GM18858 (cell line): ENCODE data around the gene IL37.
"Not testable (repeated sequence)": the region's sequence is repeated elsewhere in the genome, so short reads cannot be mapped to it uniquely, and the experiment has no call there.

Experiments
- ATAC-seq: cut with Tn5 transposase; IDR thresholded peaks from one replicate; pipeline ENCODE4 v1.9.1; 2021; ENCODE audit not compliant: unreplicated experiment

IL37 gene

GRCh38 chr2:112920923-112921532, 10.1 kb downstream of the IL37 start:
- no peak for ATAC-seq

- ATAC-seq = no peak
Observed at GRCh38 chr2:112921982-112922381, 11.0 kb downstream of the IL37 start.

- no peak for ATAC-seq
Observed at GRCh38 chr2:112923237-112923966, 12.4 kb downstream of the IL37 start.

GRCh38 chr2:112923967-112924338, 13.0 kb downstream of the IL37 start:
- no peak for ATAC-seq

GRCh38 chr2:112924360-112924759, 13.4 kb downstream of the IL37 start:
- ATAC-seq = no peak

- no peak for ATAC-seq
Observed at GRCh38 chr2:112924821-112925220, 13.9 kb downstream of the IL37 start.

GRCh38 chr2:112926707-112927106, 15.7 kb downstream of the IL37 start:
- no peak for ATAC-seq

- no peak for ATAC-seq
Observed at GRCh38 chr2:112927745-112928144, 16.8 kb downstream of the IL37 start.

GRCh38 chr2:112933261-112933660, 22.3 kb downstream of the IL37 start:
- no peak for ATAC-seq

- not testable (repeated sequence) for ATAC-seq
Observed at GRCh38 chr2:112934117-112934516, 23.2 kb downstream of the IL37 start.

- ATAC-seq = no peak
Observed at GRCh38 chr2:112936927-112937232, 25.9 kb downstream of the IL37 start.

- no peak for ATAC-seq
Observed at GRCh38 chr2:112938904-112939303, 27.9 kb downstream of the IL37 start.

- ATAC-seq = no peak
Observed at GRCh38 chr2:112939425-112939824, 28.5 kb downstream of the IL37 start.

GRCh38 chr2:112940859-112941625, 30.1 kb downstream of the IL37 start:
- ATAC-seq = no peak

- peak; percentile 53 for ATAC-seq
Observed at GRCh38 chr2:112941753-112942653, 31.0 kb downstream of the IL37 start.

GRCh38 chr2:112942654-112943002, 31.7 kb downstream of the IL37 start:
- no peak for ATAC-seq

GRCh38 chr2:112944971-112945370, 34.0 kb downstream of the IL37 start:
- ATAC-seq = no peak

- no peak for ATAC-seq
Observed at GRCh38 chr2:112946086-112946485, 35.1 kb downstream of the IL37 start.

GRCh38 chr2:112947374-112947773, 36.4 kb downstream of the IL37 start:
- no peak for ATAC-seq

GRCh38 chr2:112949456-112949855, 38.5 kb downstream of the IL37 start:
- ATAC-seq = no peak

GRCh38 chr2:112954364-112954763, 43.4 kb downstream of the IL37 start:
- ATAC-seq = no peak
